GM19438 (cell line): ENCODE measurements around the gene UAP1L1.

Experiments used
- ATAC-seq: cut with Tn5 transposase; IDR thresholded peaks from one replicate; pipeline ENCODE4 v1.9.1; 2021; ENCODE audit warnings: low read depth; ENCODE audit not compliant: unreplicated experiment

The UAP1L1 gene

DNA sequence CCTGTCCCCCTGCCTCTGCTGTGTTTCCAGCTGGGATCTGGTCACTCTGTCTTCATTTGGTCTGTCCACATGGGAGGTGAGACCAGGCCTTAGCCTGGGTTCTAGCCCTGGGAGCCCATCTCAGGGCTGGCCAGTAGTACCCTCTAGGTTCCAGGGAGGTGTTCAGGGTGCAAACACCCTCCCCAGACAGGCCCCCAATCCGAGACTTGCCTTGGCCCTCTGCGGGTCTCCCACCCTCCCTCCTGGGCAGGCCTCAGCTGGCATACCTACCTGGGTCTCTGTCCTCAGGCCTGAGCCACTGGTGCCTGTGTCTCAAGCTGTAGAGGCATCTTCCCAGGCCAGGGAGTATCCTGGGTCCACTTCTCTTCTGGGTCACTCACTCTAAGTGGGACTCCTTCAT lies 6.0 kb upstream of the UAP1L1 start:
- ATAC-seq: no peak

DNA sequence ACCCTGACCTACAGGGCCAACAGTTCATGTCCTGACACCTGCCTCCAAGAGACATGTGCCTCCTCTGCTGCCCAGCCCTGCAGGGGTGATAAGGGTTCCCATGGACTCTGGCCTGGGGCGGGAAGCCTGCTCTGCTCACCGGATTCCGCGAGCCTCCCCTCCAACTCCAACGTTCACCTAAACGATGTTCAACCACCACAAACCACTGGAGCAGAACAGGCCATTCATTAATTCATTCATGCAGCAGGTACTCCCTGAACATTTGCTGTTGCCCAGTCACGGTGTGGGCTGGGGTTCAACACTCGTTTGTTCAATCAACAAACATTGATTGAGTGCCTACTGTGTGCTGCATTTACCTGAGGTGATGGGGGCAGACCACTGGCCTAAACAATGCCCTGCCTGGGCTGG lies 3.3 kb upstream of the UAP1L1 start:
- no peak for ATAC-seq

DNA sequence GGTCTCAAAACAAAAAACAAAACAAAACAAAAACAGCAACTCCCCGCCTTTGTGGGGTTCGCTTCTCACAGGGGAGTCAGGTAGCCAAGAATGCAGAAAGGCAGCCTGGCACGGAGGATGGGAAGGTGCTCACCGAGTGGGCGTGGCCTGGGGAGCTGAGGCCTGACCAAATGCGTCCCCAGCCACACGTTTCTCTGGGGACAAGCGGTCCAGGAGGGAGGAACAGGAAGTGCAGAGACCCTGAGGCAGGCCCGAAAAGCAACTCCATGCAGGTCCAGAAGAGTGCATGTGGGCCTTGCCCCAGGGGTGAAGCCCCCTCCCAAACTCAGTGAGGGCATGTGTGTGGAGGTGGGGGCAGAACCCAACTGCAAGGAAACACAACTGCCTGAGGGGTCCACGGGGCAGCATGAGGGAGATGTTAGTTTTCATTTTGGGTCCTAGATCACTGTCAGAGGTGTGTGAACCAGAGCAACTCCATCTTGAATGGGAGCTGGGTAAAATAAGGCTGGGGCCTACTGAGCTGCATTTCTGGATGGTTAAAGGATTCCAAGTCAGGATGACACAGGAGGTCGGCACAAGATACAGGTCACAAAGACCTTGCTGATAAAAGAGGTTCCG lies 2.6 kb upstream of the UAP1L1 start:
- no peak for ATAC-seq

DNA sequence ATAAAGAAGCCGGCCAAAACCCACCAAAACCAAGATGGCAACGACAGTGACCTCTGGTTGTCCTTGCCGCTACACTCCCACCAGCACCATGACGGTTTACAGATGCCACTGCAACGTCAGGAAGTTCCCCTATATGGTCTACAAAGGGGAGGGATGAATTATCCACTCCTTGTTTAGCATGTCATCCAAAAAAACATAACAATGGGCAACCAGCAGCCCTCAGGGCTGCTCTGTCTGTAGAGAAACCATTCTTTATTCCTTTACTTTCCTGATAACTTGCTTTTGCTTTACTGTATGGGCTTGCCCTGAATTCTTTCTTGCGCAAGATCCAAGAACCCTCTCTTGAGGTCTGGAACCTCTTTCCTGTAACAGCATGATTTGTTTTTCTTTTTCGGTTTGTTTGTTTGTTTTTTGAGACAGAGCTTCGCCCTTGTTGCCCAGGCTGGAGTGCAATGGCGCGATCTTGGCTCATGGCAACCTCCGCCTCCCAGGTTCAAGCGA lies 2.0 kb upstream of the UAP1L1 start:
- ATAC-seq: no peak

DNA sequence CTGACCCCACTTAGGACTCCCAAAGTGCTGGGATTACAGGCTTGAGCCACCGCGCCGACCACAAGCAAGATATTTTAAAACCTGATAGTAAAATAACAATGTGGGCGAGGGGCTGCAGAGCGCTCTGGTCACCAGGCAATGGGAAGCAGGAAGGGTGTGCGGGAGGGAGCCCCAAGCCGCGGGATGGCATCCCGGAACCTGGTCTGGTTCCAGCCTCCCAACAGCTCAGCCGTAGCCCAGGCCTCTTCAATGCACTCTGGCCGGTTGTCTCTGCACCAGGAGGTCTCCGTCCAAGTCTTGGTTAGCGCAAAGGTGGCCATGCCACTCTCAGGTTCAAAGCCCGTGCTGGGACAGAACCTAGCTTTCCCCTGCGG lies 694 bp upstream of the UAP1L1 start:
- no peak for ATAC-seq

DNA sequence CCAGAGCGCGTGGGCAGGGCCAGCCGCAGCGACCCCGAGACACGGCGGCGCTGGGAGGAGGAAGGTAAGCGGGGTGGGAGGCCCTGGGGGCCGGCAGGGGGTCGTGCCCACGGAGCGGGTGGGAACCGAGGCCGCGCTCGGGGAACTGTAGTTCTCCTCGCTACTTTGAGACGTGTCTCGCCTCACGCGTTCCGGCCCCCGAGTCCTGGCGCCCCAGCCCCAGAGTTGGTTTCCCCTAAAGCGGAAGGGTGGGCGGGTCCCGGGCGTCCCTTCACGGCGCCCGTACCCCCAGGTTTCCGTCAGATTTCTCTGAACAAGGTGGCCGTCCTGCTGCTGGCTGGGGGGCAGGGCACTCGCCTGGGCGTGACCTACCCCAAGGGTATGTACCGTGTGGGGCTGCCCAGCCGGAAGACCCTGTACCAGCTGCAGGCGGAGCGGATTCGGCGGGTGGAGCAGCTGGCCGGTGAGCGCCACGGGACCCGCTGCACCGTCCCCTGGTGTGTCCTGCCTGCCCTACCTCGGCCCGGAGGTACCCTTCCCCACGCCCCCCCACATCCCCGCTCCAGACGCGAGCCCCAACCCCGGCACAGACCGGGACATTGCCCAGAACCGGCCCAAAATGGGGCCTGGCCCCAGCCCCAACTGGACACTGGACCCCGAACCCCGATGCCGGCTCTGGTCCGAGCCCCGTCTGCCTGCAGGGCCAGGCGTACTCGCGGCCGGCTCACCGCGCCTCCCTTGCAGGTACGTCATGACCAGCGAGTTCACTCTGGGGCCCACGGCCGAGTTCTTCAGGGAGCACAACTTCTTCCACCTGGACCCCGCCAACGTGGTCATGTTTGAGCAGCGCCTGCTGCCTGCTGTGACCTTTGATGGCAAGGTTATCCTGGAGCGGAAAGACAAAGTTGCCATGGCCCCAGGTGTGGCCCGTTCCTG lies 709 bp downstream of the UAP1L1 start:
- no peak for ATAC-seq

DNA sequence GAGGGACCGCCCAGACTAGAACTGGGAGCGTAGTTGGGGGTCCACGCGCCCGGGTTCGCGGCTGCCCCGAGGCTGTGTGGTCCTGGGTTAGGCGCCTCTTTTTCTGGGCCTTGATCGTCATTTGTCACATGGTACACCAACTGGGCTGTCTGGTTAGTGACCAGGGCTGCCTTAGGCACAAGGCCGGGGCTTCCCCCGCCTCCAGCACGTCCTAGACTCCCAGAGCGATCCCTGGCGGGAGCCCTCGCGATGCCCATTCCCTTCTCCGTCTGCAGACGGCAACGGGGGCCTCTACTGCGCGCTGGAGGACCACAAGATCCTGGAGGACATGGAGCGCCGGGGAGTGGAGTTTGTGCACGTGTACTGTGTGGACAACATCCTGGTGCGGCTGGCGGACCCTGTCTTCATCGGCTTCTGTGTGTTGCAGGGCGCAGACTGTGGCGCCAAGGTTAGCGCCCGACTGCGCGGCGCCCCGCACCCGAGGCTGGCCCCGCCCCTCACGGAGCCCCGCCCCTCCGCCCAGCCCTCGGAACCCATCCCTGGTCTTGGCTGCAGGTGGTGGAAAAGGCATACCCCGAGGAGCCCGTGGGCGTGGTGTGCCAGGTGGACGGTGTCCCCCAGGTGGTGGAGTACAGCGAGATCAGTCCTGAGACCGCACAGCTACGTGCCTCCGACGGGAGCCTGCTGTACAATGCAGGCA lies 1.5 kb downstream of the UAP1L1 start:
- no peak for ATAC-seq

DNA sequence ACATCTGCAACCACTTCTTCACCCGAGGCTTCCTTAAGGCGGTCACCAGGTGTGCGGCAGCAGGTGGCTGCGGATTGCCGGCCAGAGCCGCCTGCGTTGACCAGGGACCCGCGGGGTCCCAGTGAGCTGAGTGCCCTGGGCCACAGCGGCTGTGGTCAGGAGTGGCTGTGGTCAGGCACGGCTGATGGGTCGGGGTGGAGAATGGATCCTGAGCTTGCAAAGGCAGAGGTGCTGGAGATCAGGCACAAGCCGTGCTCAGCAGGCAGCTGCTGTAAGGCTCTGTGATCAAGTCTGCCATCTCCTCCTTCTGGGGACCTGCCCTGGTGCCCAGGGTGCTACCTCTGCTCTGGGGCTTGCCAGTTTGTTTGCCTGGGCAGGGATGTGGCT lies 2.1 kb downstream of the UAP1L1 start:
- ATAC-seq: no peak

DNA sequence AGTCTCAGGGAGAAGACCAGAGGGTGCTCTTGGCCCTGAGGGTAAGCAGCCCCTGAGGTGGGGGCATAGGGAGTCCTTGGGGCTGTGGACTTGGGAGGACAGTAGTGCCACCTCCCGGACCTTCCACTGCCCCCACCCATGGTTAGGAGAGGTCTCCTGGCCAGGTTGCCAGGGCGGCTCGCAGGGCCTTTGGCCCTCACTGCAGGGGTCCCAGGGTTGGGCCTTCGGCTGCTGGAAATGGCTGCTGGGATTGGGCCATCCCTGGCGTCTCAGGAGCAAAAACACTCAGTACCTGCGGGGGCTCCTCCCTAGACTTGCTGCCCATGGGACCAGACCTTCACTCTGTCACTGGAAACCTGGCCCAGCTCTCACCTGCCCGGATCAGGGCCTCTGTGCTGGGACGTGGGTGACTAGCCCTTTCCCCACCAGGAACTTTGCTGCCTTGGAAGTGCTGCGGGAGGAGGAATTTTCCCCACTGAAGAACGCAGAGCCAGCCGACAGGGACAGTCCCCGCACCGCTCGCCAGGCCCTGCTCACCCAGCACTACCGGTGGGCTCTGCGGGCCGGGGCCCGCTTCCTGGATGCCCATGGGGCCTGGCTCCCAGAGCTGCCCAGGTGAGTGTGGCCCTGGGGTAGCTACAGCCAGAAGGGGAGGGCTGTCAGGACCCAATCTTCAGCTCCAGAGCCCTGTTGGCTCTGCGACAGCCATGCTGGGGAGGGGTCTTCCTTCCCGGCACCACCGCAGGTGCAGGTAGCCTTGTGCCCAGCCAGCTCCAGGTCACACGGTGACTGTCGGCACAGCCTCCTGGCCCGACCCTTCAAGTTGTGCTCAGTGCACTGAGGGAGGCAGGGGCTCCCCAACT lies 3.2 kb downstream of the UAP1L1 start:
- ATAC-seq: no peak

DNA sequence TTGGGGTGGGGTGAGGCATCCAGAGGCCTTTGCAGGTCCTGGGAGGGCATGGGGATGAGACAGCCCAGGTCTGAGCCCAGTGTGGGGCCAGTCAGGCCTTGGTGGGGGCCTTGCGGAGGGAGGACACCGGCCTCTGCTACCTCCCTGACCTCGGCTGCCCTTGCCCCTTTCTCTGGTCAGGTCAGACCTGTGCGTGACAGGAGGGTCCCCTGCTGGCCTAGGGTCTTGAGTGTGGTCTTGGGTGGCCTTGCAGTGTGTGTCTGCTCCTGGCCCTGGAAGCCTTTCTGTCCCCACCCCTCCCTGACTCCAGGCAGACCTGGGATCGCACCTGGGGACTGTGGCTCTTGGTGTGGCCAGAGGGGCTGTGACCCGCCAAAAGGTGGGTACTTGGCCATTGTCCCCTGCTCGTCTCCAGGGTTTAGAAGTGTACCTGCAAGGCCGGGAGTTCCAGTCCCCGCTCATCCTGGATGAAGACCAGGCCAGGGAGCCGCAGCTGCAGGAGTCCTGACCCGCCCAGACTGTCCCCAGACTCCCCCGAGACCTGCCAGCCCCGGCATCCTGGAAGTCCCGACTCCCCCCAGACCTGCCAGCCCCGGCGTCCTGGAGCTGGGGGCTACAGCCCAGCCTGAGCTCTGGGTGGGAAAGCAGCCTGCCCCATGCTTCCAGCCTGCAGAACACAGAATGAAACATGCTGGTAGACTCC lies 5.1 kb downstream of the UAP1L1 start:
- ATAC-seq: no peak

DNA sequence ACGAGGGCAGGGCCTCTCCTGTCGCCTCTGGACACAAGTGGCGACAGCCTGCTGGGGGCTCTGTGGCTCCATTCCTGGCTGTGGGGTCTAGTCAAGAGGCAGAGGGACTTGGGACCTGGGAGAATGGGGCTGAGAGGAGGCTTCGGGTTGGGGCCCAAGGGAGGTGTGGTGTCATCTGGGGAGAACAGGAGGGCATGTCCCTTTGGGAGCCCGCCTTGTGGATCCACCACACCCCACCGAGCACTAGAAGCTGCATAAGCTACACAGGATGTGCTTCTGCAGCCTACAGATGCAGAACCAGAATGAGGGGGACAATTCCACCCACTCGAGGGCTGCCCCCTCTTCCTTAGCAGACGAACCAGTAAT lies 5.6 kb downstream of the UAP1L1 start:
- ATAC-seq: no peak

DNA sequence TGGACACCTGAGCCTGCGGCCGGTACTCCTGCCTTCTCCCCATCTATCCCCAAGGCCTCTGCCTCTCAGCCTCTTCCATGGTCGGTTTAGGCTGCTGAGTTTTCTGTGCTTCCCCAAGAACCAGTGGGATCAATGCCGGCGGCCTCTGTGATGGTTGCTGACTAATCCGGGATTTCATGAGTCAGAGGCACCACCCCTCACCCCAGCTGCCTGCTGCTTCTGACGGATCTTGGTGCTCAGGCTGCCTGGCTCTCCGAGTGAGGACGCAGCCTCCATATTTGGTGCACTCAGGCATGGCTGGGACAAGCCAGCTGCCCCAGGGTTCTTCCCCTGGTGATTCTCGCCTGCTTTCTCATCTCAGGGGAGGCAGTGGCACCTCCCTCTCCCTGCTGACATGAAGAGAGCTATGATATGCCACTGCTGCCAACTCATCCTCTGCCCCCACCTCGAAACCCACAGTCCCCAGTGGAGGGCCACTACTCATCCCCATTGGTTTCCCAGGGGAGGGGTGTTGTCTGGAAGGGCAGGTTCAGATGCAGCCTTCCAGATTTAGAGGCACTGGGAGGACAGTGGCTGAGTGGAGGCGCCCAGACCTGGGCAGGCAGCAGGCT lies 6.2 kb downstream of the UAP1L1 start:
- ATAC-seq: no peak

DNA sequence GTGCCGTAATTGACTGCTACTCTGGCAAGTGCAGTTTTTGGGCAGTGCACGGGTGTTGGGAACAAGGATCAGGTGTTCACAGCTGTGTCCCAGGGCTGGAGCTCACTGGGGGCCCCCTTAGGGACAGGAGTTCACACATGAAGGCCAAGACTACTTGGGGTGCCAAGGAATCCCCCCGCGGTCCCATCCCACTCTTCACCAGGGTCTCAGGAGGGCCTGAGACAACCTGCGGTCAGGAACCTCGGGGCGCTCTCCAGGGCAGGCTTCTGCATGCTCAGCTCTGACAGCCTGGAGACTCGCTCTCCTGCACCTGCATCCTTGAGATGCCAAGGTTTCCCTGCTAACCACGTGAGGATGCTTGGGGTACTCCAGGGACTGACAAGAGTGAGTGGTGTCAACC lies 7.2 kb downstream of the UAP1L1 start:
- ATAC-seq: no peak

DNA sequence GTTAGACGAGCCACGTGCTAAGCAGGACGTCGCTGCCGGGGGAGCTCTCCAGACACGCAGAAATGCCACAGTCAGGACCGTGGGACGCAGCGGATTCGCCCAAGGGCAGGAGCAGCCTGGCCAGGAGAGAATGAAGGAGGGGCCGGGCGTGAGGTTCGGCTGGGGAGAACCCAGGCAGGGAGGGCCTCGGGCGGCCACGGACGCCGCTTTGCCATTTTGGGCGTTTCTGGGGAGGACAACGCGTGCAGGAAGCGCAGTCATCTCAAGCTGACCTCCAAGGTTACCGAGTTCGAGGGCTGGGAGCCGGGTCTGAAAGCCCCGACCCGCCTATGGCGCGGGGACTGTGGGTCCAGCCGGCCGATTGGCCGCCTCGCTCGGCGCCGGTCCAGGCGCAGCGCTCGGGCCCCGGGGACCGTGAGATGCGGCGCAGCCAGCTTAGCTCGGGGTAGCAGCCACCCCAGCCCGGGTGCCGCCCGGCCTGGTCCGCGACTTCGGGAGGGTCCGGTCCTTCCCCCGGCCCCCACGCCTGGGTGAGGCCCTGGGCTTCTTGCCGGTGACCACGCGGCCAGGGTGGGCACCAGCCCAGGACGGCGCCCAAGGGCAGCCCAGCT lies 8.7 kb downstream of the UAP1L1 start:
- no peak for ATAC-seq

DNA sequence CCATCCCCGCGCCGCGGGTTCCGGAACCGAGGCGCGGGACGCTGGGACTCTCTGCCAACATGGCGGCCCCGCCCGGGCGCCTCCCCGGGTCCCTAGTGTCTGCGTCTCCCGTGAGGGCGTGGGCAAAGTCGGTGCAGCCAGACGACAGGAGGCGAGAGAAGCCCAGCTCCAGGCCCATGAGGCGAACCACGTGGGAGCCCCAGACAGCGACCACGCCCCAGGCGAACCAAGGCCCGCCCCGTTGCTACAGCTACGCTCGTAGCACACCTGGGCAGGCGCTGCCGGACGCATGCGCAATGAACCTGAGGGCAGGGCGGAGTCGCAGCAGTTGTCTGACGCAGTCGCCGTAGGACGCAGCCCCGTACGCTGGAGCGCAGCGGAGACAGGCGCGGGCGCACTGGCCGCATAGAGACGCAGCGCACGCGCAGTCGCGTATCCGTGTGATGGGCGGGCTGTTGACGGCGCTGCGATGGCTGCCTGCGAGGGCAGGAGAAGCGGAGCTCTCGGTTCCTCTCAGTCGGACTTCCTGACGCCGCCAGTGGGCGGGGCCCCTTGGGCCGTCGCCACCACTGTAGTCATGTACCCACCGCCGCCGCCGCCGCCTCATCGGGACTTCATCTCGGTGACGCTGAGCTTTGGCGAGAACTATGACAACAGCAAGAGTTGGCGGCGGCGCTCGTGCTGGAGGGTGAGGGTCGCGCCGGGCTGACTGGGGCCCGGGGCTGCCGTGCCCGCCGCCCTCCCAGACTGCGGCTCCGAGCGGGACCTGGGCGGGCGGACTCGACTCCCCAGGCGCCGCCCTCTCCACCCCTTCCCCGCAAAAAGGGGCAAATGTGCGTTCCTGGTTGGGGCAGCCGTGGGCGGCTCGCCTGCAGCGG lies 9.5 kb downstream of the UAP1L1 start, which contains the start of gene MAN1B1:
Gene MAN1B1 (plus strand): TSS at position 455 of the 878 bp plus-strand sequence. CDS start 15 bp downstream, at position 470.
- ATAC-seq: peak; percentile 82

DNA sequence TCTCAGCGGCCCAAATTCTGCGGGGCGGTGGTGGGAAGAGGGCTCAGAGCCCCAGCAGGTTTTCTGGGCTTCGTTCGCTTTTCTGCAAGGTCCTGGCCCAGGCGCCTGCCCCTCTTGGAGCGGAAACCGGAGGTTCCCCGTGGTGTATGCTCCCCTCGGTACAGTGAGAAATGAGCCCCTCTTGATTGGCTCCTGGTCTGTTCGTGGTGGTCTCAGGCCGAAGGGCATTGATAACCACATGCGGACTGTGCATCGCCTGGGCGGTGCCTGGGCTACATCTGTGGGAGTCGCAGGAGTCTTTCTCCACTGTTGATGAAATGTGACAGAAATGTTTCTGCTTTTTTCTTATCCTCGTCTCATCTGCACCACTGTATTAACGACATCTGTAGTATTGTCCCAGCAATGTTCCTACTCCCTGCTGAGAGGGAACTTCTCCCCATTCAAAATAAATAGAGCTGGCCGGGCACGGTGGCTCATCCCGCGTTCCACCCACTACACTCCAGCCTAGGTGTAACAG lies 10.2 kb downstream of the UAP1L1 start:
- peak; percentile 4 for ATAC-seq

DNA sequence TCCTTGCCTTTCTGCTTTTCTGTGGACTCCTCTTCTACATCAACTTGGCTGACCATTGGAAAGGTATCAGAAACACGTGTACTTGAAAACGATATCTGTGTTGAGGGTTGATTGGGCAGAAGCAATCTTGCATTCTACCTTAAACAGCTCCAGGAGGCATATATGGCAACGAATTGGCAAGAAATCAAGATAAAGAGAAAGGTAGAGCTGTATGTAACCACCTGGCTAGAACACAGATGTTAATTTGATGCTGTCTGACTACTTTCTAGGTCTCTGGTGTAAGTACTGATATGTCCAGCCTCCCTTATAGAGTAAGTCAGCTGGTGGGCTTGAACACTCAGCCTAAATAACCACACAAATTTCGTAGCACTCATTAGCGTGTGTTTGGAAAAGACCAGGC lies 10.8 kb downstream of the UAP1L1 start:
- no peak for ATAC-seq
